HG02678 (cell line): ENCODE results near the gene LINC01488.

Experiments
- ATAC-seq: cut with Tn5 transposase; IDR thresholded peaks from one replicate; pipeline ENCODE4 v1.9.1; 2021; ENCODE audit warnings: mild to moderate bottlenecking, moderate library complexity; ENCODE audit not compliant: unreplicated experiment

Gene LINC01488

GRCh38 chr11:69542314-69543168 lies 61.1 kb downstream of the LINC01488 start:
- no peak for ATAC-seq
